Transverse colon (tissue), 4 donors: Measurements from ENCODE around the gene SYT11.

Experiments used
- CTCF ChIP-seq, 5 experiments: fragments of 200-600 bp in 3 of 5; fragments of 450-650 bp in 2 of 5; sonication (generic) in 3 of 5; IDR thresholded peaks; 1 replicate in 2 of 5; 2 replicates in 3 of 5; pipeline ENCODE4 v1.5.1; 2016 to 2017; ENCODE audit warnings: antibody characterized with exemption in 5 of 5, inconsistent platforms in 3 of 5, mild to moderate bottlenecking in 2 of 5, moderate library complexity in 1 of 5
- EP300 ChIP-seq: sonication (generic); formaldehyde crosslinking; IDR thresholded peaks from one replicate; pipeline ENCODE4 v1.6.1; 2017; ENCODE audit warnings: antibody characterized with exemption, low read depth
- POLR2A ChIP-seq: fragments of 450-650 bp; IDR thresholded peaks from one replicate; pipeline ENCODE4 v1.6.1; 2016; ENCODE audit warnings: antibody characterized with exemption, mild to moderate bottlenecking, moderate library complexity
- POLR2AphosphoS5 ChIP-seq, 3 donors: sonication (generic); formaldehyde crosslinking; IDR thresholded peaks; one replicate each; pipeline ENCODE4 v1.6.1; 2016; ENCODE audit warnings: antibody characterized with exemption in 3 of 3

GRCh38 chr1:155910621-155911121, 51.3 kb downstream of the SYT11 start:
- no peak for TF ChIP-seq POLR2A
- TF ChIP-seq CTCF (IDR thresholded peaks at IDR 0.05), result peak in 1 of 5 experiments; percentile 1
- no peak for TF ChIP-seq POLR2AphosphoS5 (IDR thresholded peaks at IDR 0.05)
- no peak for TF ChIP-seq EP300
